Cardiac muscle cell (in vitro differentiated cells and primary cell): ENCODE measurements around the gene RPS14. TPM values are rescaled to one million over a fixed set of nuclear protein-coding genes. Genes with fewer than 3 reads are reported as not detected.
A peak's percentile ranks its signal among the peaks of the same experiment; 100 is the strongest.

Experiments
- DNase-seq, 2 donors: peaks; one replicate each; pipeline versions ENCODE4 v3.0.0 to v3.0.0-alpha.2; 2010 to 2017; ENCODE audit warnings: low read depth in 1 of 2, low spot score in 1 of 2
- H3K27ac ChIP-seq: fragments of 200-600 bp; sonication (generic); 2 replicates; pipeline ENCODE4 v1.5.1; 2016
- H3K27me3 ChIP-seq: fragments of 200-600 bp; sonication (generic); 2 replicates; pipeline ENCODE4 v1.6.0; 2016; ENCODE audit warnings: control low read depth
- H3K36me3 ChIP-seq: fragments of 200-600 bp; sonication (generic); 2 replicates; pipeline ENCODE4 v1.5.1; 2016; ENCODE audit warnings: control low read depth
- H3K4me1 ChIP-seq: fragments of 200-600 bp; sonication (generic); 2 replicates; pipeline ENCODE4 v1.8.1; 2017; ENCODE audit warnings: low read depth, mild to moderate bottlenecking, mixed run types
- H3K4me3 ChIP-seq: fragments of 200-600 bp; sonication (generic); 2 replicates; pipeline ENCODE4 v1.5.1; 2016; ENCODE audit warnings: mild to moderate bottlenecking
- H3K9me3 ChIP-seq: fragments of 200-600 bp; sonication (generic); 2 replicates; pipeline ENCODE4 v1.5.1; 2017; ENCODE audit warnings: low read depth, mild to moderate bottlenecking, control low read depth
- polyA plus RNA-seq: library from polyadenylated mRNA; unstranded; fragments of >200 nt; fragmentation: Nextera tagmentation; extraction: Ambion mirVana; gene quantifications from 2 replicates; pipeline ENCODE4 v1.2.1, GENCODE V29; 2016
- total RNA-seq: library from RNA; depleted of rRNA; stranded (reverse); fragments of >200 nt; gene quantifications from 2 replicates; pipeline ENCODE4 v1.2.3, GENCODE V29; 2016
- TF ChIP-seq, protein P1 (sequence below): IDR thresholded peaks from 2 replicates; pipeline ENCODE4 v1.5.1; 2012; ENCODE audit warnings: low read depth, mild to moderate bottlenecking, low read length

RPS14 gene
- total and polyA plus RNA-seq, 2 experiments from 2014 or later, result 1,307 to 2,781 TPM

DNA sequence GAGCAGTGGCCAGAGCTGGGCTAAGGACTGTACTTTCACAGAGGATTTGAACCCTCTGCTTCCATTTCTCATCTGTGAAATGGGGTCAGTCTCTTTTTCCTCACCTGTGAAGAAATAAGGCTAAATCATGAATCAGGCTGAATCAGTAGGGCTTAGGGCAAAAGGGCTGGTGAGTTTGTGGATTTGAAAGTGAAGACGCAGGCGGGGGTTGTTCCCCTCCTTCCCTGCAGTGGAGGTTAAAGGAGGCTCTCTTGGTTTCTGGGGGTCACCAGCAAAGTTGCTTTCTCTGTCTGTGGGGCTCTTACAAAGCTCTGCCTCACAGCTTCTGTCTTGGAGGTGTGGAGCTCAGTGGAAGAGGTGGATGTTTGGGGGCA lies 40.7 kb upstream of the RPS14 start:
- no peaks in the 10 kb centered on the region for H3K9me3 ChIP-seq
- no peak for DNase-seq
- TF ChIP-seq, protein P1, sequence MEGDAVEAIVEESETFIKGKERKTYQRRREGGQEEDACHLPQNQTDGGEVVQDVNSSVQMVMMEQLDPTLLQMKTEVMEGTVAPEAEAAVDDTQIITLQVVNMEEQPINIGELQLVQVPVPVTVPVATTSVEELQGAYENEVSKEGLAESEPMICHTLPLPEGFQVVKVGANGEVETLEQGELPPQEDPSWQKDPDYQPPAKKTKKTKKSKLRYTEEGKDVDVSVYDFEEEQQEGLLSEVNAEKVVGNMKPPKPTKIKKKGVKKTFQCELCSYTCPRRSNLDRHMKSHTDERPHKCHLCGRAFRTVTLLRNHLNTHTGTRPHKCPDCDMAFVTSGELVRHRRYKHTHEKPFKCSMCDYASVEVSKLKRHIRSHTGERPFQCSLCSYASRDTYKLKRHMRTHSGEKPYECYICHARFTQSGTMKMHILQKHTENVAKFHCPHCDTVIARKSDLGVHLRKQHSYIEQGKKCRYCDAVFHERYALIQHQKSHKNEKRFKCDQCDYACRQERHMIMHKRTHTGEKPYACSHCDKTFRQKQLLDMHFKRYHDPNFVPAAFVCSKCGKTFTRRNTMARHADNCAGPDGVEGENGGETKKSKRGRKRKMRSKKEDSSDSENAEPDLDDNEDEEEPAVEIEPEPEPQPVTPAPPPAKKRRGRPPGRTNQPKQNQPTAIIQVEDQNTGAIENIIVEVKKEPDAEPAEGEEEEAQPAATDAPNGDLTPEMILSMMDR, result no peak
- no peak overlapping the region for H3K4me3 ChIP-seq
- no peaks in the 10 kb centered on the region for H3K27me3 ChIP-seq
- peak overlapping the region; percentile 99 for H3K27ac ChIP-seq
- H3K4me1 ChIP-seq, result peaks cover 46% of the 10 kb centered on the region
- no peaks in the 10 kb centered on the region for H3K36me3 ChIP-seq

DNA sequence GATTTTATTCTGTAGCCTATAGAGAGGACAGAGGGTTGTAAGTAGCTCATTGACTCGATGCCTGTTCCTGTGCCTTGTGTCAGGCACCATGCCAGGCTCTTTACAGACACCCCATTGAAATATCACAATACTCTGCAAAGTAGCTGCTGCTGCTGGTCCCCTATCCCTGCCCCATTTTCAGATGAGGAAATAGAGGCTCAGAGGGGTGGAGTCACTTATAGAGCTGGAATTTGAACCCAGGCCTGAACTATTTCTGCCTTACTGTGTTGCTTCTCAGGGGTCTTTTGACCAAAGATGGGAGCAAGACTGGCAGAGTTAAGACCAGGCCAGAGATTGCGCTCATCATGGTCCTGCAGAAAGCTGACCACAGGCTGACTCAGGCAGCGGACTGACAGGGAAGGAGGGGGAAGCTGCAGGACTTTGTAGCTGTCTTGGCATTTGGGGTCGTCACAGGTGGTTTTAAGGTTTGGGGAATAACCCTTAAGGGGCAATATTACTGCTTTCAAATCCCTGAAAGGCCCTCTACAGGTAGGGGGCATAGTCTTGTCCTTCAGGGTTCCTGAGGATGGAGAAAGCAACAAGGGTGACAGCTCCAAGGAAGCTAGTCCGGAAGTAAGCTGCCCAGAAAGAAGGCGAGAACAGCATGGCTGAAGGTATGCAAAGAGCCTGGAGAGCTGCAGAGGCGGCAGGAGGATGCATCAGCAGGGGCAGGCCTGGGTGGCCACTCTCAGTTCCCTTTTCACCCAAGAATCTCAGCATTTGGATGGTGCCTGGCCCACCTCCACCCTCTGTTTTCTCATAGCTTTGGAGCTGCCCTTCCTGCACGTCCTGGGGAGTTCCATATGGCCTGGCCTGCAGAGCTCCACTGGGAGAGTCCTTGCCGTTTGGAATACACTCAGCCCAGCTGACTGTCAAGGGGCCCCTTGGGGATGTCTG lies 40.1 kb upstream of the RPS14 start:
- peaks cover 46% of the 10 kb centered on the region for H3K4me1 ChIP-seq
- TF ChIP-seq, protein P1, result no peak
- DNase-seq, result peak in 1 of 2 donors; percentile 35
- H3K27ac ChIP-seq, result peak overlapping the region; percentile 99
- H3K36me3 ChIP-seq, result no peaks in the 10 kb centered on the region
- H3K4me3 ChIP-seq, result no peak overlapping the region
- H3K9me3 ChIP-seq, result no peaks in the 10 kb centered on the region
- H3K27me3 ChIP-seq, result no peaks in the 10 kb centered on the region

DNA sequence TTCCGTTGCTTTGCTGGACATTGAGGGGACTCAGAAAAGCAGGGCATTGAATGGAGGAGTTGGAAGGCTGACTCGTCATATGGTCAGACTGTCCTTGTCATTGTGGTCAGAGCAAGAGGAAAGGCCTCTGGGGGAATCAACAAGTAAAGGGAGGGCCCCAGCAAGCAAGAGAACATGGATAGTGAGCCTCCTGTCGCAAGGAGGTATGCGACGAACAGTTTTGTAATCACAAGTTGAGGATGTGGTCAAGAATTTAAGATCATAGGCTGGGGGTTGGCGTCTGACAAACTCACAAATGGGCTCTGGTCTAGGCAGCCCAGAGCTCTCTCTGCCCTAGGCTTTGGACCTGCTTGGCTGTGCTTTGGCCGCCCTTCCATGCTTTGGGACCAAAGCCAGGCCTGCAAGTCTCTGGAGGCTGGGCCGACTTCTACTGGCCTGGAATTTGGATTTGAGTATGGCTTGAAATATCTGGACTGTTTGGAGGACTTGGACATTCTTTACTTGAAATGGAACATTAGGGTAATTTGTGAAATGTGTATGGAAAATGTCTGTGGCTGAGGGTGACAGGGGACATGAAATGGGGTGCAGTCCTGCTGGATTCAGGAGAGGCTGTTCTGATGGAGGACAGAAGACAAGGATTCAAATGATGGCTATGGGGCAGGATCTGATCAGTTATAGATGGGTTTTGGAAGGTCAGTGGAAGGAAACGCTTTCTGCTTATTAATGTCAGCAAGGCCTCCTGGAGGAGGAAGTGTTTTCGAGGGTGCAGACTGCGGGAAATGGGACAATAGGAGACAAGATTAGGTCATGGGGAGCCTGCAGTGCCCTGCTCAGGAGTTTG lies 39.2 kb upstream of the RPS14 start:
- Histone ChIP-seq H3K36me3 (no peaks in the 10 kb centered on the region), H3K9me3 (no peaks in the 10 kb centered on the region), H3K4me3 (no peak overlapping the region), H3K27me3 (no peaks in the 10 kb centered on the region), H3K27ac (peak overlapping the region; percentile 99), H3K4me1 (peaks cover 46% of the 10 kb centered on the region)
- TF ChIP-seq, protein P1, result no peak
- DNase-seq, result peak in 1 of 2 donors; percentile 92

DNA sequence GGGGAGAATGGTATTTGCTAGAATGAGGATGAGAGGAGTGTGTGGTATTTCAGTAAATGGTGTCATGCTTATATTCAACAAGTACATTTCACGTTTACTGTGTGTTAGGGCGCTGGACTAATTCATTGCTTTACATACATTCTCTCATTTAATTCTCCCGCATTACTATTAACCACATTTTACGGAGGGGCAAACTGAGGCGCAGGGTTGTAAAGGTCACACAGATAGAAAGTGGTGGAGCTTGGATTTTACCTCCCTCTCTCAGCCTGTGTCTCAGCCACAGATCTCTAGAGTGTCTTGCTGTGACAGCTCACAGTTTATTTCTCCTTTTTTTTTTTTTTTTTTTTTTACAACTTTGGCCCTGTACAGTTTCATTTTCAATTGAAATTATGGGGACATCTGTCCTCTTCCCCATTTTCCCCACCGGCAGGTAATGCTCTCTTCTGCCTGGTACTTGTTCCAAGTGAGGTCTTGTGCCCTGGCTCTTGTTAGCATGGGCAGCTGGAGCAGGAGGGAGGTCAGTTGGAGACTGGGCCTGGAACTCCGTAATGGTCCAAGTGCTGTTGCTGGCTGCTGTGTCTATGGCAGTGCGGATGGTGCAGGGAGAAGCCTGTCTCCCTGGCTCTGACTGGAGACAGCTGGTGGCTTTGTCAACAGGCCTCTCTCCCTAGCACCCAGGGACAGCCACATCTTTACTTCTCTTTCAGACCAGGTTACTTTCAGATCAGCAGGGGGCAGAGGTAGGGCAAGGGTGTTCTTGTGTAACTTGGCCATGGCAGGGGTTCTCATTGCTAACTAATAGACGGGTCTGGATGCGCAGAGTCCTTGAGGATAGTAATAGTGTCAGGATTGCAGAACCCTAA lies 37.9 kb upstream of the RPS14 start:
- Histone ChIP-seq H3K4me3 (peak overlapping the region; percentile 95), H3K9me3 (no peaks in the 10 kb centered on the region), H3K4me1 (peaks cover 46% of the 10 kb centered on the region), H3K27ac (peak overlapping the region; percentile 99), H3K36me3 (no peaks in the 10 kb centered on the region), H3K27me3 (no peaks in the 10 kb centered on the region)
- peak in 1 of 2 donors; percentile 36 for DNase-seq
- TF ChIP-seq, protein P1, result peak; percentile 16
